Thyroid gland (tissue), 4 donors: ENCODE results near the gene BCO2.

Experiments used
- POLR2A ChIP-seq, 2 donors: fragments of 450-650 bp; IDR thresholded peaks; one replicate each; pipeline ENCODE4 v1.6.1; 2017; ENCODE audit warnings: antibody characterized with exemption in 2 of 2, mild to moderate bottlenecking in 2 of 2, moderate library complexity in 1 of 2
- TF ChIP-seq, protein P1 (sequence below), 6 experiments: fragments of 200-600 bp in 3 of 6; fragments of 450-650 bp in 3 of 6; sonication (generic) in 3 of 6; IDR thresholded peaks; one replicate each; pipeline ENCODE4 v1.5.1; 2016 to 2019; ENCODE audit warnings: antibody characterized with exemption in 6 of 6, mild to moderate bottlenecking in 2 of 6, inconsistent platforms in 1 of 6, moderate library complexity in 1 of 6

DNA sequence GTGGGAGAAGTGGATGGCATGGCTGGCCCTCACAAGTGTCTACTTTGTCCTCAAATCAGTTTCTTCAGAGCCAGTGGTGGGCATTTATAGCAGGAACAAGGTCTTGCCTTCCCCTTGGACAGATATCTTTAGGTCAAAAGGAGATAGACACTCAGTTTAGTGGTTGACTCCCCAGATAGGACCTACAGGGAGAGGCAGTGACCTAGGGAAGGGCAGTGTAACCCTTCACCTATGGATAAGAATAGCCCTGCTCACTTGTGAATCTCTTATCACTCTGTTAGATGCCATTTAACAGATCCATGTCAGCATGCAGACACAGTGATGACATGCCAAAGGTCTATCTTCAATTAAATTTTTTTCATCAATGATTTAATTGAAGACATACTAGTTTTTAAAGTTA, 11.0 kb downstream of the BCO2 start:
- TF ChIP-seq POLR2A (IDR thresholded peaks at IDR 0.05) = no peak
- TF ChIP-seq, protein P1, sequence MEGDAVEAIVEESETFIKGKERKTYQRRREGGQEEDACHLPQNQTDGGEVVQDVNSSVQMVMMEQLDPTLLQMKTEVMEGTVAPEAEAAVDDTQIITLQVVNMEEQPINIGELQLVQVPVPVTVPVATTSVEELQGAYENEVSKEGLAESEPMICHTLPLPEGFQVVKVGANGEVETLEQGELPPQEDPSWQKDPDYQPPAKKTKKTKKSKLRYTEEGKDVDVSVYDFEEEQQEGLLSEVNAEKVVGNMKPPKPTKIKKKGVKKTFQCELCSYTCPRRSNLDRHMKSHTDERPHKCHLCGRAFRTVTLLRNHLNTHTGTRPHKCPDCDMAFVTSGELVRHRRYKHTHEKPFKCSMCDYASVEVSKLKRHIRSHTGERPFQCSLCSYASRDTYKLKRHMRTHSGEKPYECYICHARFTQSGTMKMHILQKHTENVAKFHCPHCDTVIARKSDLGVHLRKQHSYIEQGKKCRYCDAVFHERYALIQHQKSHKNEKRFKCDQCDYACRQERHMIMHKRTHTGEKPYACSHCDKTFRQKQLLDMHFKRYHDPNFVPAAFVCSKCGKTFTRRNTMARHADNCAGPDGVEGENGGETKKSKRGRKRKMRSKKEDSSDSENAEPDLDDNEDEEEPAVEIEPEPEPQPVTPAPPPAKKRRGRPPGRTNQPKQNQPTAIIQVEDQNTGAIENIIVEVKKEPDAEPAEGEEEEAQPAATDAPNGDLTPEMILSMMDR (IDR thresholded peaks at IDR 0.05) = no peak
